NCI-H82 treated with DMSO at 0.1 percent for 48 hours (cell line): ENCODE data around the gene CDR2.
"Not testable (repeated sequence)": the region's sequence is repeated elsewhere in the genome, so short reads cannot be mapped to it uniquely, and the experiment has no call there.

Experiments used
- DNase-seq: peaks from one replicate; lab custom pipeline; 2025; ENCODE audit not compliant: unreplicated experiment; lab: John Stamatoyannopoulos, UW

CDR2 gene

GRCh38 chr16:22308824-22309520, 65.4 kb downstream of the CDR2 start:
- DNase-seq: no peak

- no peak for DNase-seq
Measured at GRCh38 chr16:22307838-22308237, 66.6 kb downstream of the CDR2 start.

GRCh38 chr16:22306788-22307187, 67.6 kb downstream of the CDR2 start:
- no peak for DNase-seq

DNA sequence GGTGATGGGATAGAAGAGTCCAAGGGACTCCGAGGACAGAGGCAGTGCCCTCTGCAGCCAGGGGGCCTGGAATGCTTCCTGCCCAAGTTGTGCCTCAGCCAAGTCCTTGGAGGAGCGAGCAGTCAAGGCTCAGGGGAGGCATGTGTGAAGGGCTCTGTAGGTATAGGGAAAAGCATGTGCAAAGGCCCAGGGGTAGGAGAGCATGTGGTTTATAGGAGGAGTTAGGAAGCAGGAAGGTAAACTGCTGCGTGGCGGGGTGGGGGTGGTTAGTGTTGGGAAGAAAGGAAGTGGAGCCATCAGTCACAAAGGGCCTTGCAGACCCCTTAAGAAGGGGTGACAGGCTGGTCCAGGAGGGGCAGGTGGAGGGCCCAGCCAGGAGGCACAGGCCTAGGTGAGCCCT, 70.0 kb downstream of the CDR2 start:
- DNase-seq: no peak

GRCh38 chr16:22302776-22303363, 71.5 kb downstream of the CDR2 start:
- no peak for DNase-seq

DNA sequence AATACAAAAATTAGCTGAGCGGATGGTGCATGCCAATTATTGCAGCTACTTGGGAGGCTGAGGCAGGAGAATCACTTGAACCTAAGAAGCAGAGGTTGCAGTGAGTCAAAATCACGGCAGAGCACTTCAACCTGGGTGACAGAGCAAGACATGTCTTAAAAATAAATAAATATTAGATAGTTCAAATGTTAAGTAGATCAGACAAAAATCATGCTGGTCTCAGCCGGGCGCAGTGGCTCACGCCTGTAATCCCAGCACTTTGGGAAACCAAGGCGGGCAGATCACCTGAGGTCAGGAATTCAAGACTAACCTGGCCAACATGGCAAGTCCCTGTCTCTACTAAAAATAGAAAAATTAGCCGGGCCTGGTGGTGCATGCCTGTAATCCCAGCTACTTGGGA, 73.0 kb downstream of the CDR2 start:
- DNase-seq: not testable (repeated sequence)

GRCh38 chr16:22300427-22301071, 73.9 kb downstream of the CDR2 start:
- peak; percentile 25 for DNase-seq

DNA sequence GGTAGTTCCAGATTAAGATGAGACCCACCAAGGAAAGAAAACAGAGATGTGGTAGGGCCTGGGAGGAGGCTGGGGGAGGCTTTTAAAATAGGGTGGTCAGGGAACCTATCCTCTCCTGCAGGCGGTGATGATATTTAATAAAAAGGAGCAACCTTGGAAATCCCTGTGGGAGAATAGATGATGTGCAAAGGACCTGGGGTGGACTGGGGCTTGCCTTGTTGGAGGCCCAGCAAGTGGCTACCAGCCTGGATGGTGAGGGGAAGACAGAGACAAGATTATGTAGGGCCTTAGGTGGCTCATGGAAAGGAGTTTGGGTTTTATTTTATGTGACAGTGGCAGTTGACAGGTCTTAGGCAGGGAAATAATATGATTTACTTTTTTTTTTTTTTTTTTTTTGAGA, 75.4 kb downstream of the CDR2 start:
- DNase-seq: no peak

DNA sequence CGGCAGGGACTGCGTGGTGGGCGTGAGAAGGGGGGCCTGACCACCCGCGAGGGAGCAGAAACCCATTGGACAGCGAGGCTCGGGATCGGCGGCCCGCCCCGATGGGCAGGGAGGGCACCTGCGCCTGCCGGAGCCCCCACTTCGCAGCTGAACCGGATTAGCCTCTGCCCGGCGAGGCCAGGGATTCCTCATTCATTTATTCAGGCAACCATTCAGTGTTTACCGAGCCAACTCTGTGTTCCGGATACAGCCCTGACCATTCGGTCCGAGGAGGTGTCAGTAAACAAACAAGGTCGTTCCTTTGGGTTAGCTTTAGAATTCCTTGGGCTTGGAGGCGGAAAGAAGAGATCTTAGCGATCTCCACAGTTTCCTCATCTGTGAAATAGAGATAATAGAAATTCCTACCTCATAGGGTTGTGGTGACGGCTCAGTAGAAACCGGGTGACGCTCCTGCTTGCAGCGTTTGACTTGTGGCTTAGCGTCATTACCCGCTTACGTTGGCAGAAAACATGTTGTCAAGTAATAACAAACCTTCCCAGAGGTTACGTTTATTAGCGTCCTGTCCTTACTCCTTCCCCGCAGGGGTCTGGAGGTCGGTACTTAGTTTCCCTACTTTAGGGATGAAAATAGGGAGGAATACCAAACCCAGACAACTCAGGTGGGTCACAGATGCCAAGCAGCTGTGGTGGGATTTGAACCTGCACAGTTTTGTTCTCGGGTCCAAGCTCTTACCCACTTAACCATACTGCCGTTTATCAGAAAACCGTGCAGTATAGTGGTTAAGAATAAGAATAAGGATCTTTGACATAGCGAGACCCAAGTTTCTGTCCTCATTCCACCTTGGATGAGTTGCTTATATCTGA, 76.3 kb downstream of the CDR2 start:
- peak; percentile 67 for DNase-seq

DNA sequence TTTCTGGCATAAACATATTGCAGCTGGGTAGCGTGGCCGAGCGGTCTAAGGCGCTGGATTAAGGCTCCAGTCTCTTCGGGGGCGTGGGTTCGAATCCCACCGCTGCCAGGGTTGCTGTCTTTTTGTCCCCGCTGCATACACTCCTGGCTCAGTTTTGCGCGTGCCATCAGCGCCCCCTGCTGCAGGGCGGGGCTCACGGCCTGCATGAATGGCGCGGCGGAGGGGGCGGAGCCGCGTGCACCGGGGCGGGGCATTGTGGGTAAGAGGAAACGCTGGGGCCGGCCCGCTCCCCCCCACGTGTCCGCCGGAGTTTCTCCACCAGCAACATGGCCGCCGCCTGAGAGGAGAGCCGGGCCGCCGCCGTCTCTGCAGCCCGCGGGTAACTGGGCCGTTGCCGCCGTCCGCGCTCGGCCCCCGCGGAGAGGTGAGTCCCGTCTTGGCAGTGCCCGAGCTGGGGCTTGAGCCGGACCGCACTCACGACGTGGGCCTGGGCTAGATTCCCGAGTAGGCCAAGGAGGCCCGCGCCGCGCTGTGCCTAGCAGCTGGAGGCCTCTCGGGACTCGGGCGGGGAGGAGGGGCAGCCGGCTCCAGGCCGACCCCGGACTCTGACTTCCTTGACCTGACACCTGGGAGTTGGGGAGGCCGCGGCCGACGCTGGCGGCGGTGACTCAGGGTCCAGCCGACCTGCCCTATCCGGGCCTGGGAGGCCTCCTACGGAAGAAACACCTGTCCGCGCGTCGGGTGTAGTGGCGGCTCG, 77.1 kb downstream of the CDR2 start, which contains the start of gene POLR3E:
TSS of gene POLR3E (plus strand) at position 296 of the 757 bp plus-strand sequence. CDS start 5,560 bp downstream, outside the sequence.
- peak; percentile 91 for DNase-seq

GRCh38 chr16:22296225-22297113, 78.0 kb downstream of the CDR2 start:
- peak; percentile 90 for DNase-seq
